ENCODE results near the gene SMIM12.

GRCh38 chr1:34874296-34874952 lies 14.9 kb upstream of the SMIM12 start:
- no peak for TF ChIP-seq POLR2AphosphoS5 (IDR thresholded peaks at IDR 0.05)
- TF ChIP-seq, protein P1, sequence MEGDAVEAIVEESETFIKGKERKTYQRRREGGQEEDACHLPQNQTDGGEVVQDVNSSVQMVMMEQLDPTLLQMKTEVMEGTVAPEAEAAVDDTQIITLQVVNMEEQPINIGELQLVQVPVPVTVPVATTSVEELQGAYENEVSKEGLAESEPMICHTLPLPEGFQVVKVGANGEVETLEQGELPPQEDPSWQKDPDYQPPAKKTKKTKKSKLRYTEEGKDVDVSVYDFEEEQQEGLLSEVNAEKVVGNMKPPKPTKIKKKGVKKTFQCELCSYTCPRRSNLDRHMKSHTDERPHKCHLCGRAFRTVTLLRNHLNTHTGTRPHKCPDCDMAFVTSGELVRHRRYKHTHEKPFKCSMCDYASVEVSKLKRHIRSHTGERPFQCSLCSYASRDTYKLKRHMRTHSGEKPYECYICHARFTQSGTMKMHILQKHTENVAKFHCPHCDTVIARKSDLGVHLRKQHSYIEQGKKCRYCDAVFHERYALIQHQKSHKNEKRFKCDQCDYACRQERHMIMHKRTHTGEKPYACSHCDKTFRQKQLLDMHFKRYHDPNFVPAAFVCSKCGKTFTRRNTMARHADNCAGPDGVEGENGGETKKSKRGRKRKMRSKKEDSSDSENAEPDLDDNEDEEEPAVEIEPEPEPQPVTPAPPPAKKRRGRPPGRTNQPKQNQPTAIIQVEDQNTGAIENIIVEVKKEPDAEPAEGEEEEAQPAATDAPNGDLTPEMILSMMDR (IDR thresholded peaks at IDR 0.05) = no peak
